ENCODE results near the gene ARHGEF39. TPM values are rescaled to one million over a fixed set of nuclear protein-coding genes. Genes with fewer than 3 reads are reported as not detected.

The ARHGEF39 gene
- total and polyA plus RNA-seq, 11 donors: 0.11 to 1.2 (median 0.27) TPM

DNA sequence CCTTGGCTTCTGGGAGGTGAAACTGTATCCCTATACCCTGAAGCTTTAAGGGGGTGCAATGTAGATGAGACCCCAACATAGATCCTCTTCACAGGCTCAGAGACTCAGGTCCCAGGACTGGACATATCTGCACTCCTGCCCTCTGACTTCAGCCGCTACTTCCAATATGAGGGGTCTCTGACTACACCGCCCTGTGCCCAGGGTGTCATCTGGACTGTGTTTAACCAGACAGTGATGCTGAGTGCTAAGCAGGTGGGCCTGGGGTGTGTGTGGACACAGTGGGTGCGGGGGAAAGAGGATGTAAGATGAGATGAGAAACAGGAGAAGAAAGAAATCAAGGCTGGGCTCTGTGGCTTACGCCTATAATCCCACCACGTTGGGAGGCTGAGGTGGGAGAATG, 14.1 kb upstream of the ARHGEF39 start:
- intact Hi-C loops (cut with DNase I): loop anchor here in 1 of 10 donors (5.0 kb wide), 1 partner anchor 33 kb away; no protein-coding TSS in a partner anchor
- ATAC-seq (no peak), DNase-seq (no peak)
- H3K4me1 ChIP-seq: peaks cover 0 to 18% (median 10%) of the 10 kb centered on the region in 12 donors
- H3K9me3 ChIP-seq: no peaks in the 10 kb centered on the region
- TF ChIP-seq POLR2A (IDR thresholded peaks at IDR 0.05): no peak
- peak overlapping the region in 1 of 12 donors; percentile 98 for H3K27ac ChIP-seq
- 92 to 97% (median 93%) methylated on average over 5 of the region's 5 CpGs for WGBS, 4 donors
- H3K36me3 ChIP-seq: peaks cover 0 to 26% (median 21%) of the 10 kb centered on the region in 9 donors
- H3K27me3 ChIP-seq: peaks cover 0 to 8% (median 0%) of the 10 kb centered on the region in 9 donors
- no peak overlapping the region for H3K4me3 ChIP-seq

- intact Hi-C loops (cut with DNase I): loop anchor here in 1 of 10 donors (5.0 kb wide), 1 partner anchor 36 kb away; no protein-coding TSS in a partner anchor
- Histone ChIP-seq H3K9me3 (no peaks in the 10 kb centered on the region), H3K36me3 (no peaks in the 10 kb centered on the region), H3K4me1 (peaks cover 0 to 21% (median 11%) of the 10 kb centered on the region in 12 donors), H3K27me3 (peaks cover 0 to 8% (median 0%) of the 10 kb centered on the region in 9 donors), H3K27ac (no peak overlapping the region), H3K4me3 (peak overlapping the region; percentile 27 to 65 (median 58))
- DNase-seq (peak in 3 of 5 donors; percentile 59 to 78 (median 60)), ATAC-seq (peak in 3 of 4 donors; percentile 39 to 55 (median 47))
- WGBS, 4 donors: 3 to 7% (median 5%) methylated on average over 38 to 51 of the region's 51 CpGs
- TF ChIP-seq CTCF (IDR thresholded peaks at IDR 0.05) (peak in 2 of 12 donors; percentile 16 to 17), POLR2A (IDR thresholded peaks at IDR 0.05) (no peak)
These were observed 10.9 kb upstream of the ARHGEF39 start for GRCh38 chr9:35675732-35676392.

DNA sequence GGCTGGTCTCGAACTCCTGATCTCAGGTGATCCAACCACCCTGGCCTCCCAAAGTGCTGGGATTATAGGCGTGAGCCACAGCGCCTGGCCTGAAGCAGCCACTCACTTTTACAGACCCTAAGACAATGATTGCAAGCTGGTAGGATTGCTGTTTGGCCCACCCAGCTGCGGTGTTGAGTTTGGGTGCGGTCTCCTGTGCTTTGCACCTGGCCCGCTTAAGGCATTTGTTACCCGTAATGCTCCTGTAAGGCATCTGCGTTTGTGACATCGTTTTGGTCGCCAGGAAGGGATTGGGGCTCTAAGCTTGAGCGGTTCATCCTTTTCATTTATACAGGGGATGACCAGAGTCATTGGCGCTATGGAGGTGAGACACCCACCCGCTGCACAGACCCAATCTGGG, 10.2 kb upstream of the ARHGEF39 start:
- intact Hi-C loops (cut with DNase I): loop anchor here in 1 of 10 donors (5.0 kb wide), 1 partner anchor 37 kb away; no protein-coding TSS in a partner anchor
- DNase-seq: no peak
- Histone ChIP-seq H3K36me3 (no peaks in the 10 kb centered on the region), H3K27me3 (peaks cover 0 to 8% (median 0%) of the 10 kb centered on the region in 9 donors), H3K4me3 (peak overlapping the region; percentile 27 to 65 (median 58)), H3K9me3 (no peaks in the 10 kb centered on the region), H3K4me1 (peaks cover 0 to 21% (median 11%) of the 10 kb centered on the region in 12 donors), H3K27ac (no peak overlapping the region)
- TF ChIP-seq POLR2A (IDR thresholded peaks at IDR 0.05) (no peak), CTCF (IDR thresholded peaks at IDR 0.05) (no peak)
- ATAC-seq: no peak
- WGBS, 4 donors: 40 to 58% (median 47%) methylated on average over 11 to 13 of the region's 13 CpGs

DNA sequence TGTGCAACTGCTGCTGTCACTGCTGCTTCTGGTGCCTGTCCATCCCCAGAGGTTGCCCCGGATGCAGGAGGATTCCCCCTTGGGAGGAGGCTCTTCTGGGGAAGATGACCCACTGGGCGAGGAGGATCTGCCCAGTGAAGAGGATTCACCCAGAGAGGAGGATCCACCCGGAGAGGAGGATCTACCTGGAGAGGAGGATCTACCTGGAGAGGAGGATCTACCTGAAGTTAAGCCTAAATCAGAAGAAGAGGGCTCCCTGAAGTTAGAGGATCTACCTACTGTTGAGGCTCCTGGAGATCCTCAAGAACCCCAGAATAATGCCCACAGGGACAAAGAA, 9.0 kb upstream of the ARHGEF39 start:
- Histone ChIP-seq H3K27me3 (peaks cover 0 to 8% (median 0%) of the 10 kb centered on the region in 9 donors), H3K4me3 (no peak overlapping the region), H3K27ac (no peak overlapping the region), H3K4me1 (peaks cover 0 to 21% (median 11%) of the 10 kb centered on the region in 12 donors), H3K9me3 (no peaks in the 10 kb centered on the region), H3K36me3 (no peaks in the 10 kb centered on the region)
- no peak for TF ChIP-seq CTCF (IDR thresholded peaks at IDR 0.05)
- TF ChIP-seq POLR2A (IDR thresholded peaks at IDR 0.05): no peak
- no peak for ATAC-seq
- intact Hi-C loops (cut with DNase I): no loop called here
- no peak for DNase-seq
- 77 to 80% (median 79%) methylated on average over 3 of the region's 3 CpGs for WGBS, 4 donors
